Measurements from ENCODE around the gene ANKRD65. TPM values are rescaled to one million over a fixed set of nuclear protein-coding genes. Genes with fewer than 3 reads are reported as not detected.
"Not testable (repeated sequence)": the region's sequence is repeated elsewhere in the genome, so short reads cannot be mapped to it uniquely, and the experiment has no call there.

The ANKRD65 gene
- total and polyA plus RNA-seq, 7 donors: 0.69 to 23.0 (median 10.0) TPM

- Histone ChIP-seq H3K27me3 (no peaks in the 10 kb centered on the region), H3K4me1 (no peaks in the 10 kb centered on the region), H3K9me3 (no peaks in the 10 kb centered on the region), H3K4me3 (no peak overlapping the region), H3K36me3 (no peaks in the 10 kb centered on the region), H3K27ac (no peak overlapping the region)
- intact Hi-C loops (cut with DNase I): no loop called here
- TF ChIP-seq CTCF (IDR thresholded peaks at IDR 0.05) (no peak), EP300 (IDR thresholded peaks at IDR 0.05) (no peak), POLR2AphosphoS5 (IDR thresholded peaks at IDR 0.05) (no peak), POLR2A (IDR thresholded peaks at IDR 0.05) (no peak)
- WGBS, 2 donors: 44 to 64% methylated on average over 18 of the region's 18 CpGs
- no peak for DNase-seq
These were observed 40.7 kb upstream of the ANKRD65 start for GRCh38 chr1:1461721-1462317.

DNA sequence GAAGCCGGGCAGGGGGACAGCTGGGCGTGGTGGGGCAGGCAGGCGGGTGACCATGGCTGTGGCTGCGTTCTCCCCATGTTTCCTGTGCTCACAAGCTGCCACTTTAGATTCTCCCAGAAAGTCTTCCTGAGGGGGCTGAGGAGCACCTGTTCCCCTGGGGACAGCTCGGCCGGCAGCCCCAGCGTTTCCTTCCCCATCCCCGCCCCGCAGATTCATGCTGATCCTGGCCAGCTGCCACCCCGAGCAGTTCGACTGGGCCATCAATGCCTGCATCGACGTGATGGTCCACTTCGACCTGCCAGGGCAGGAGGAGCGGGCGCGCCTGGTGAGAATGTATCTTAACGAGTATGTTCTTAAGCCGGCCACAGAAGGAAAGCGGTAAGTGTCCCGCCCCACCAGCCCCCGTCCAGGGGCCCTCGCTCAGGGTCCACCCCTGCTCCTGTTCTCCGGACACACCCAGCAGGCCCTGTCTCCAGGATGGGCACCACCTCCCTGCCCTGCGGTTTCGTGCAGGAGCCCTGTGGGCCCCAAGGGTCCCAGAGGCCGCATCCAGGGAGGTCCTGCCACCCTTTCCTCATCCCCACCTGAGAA lies 39.6 kb upstream of the ANKRD65 start:
- Histone ChIP-seq H3K36me3 (no peaks in the 10 kb centered on the region), H3K27me3 (no peaks in the 10 kb centered on the region), H3K4me3 (no peak overlapping the region), H3K9me3 (no peaks in the 10 kb centered on the region), H3K27ac (no peak overlapping the region), H3K4me1 (no peaks in the 10 kb centered on the region)
- 57 to 70% methylated on average over 27 of the region's 27 CpGs for WGBS, 2 donors
- intact Hi-C loops (cut with DNase I): no loop called here
- no peak for DNase-seq
- no peak for TF ChIP-seq POLR2AphosphoS5 (IDR thresholded peaks at IDR 0.05)
- no peak for TF ChIP-seq POLR2A (IDR thresholded peaks at IDR 0.05)
- TF ChIP-seq CTCF (IDR thresholded peaks at IDR 0.05): no peak
- no peak for TF ChIP-seq EP300 (IDR thresholded peaks at IDR 0.05)

GRCh38 chr1:1459711-1460110 lies 38.6 kb upstream of the ANKRD65 start:
- H3K27ac ChIP-seq; H3K27me3 ChIP-seq; H3K36me3 ChIP-seq; DNase-seq; H3K4me3 ChIP-seq; H3K9me3 ChIP-seq; intact Hi-C loops (cut with DNase I); H3K4me1 ChIP-seq: not testable (repeated sequence)
- 91 to 93% methylated on average over 14 of the region's 14 CpGs for WGBS, 2 donors

DNA sequence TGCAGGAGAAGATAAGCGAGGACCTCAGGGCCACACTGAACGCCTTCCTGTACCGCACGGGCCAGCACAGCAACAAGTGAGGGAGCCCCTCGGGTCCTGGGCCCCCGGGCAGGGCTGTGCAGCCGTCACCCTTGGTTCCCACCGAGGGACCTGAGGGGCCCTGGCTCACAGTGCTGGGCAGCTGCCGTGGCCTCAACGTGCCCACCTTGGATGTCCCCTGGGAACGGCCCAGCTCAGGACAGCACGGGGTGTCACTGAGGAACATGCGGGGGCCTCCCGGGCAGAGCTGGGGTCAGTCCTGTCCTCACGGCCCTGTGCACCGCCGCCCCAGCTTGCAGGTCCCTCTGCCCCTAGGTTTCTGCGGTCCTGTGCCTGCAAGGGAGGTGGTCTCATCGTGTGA lies 38.1 kb upstream of the ANKRD65 start:
- DNase-seq; H3K36me3 ChIP-seq; H3K27ac ChIP-seq; intact Hi-C loops (cut with DNase I); H3K4me3 ChIP-seq; H3K9me3 ChIP-seq; H3K27me3 ChIP-seq; H3K4me1 ChIP-seq: not testable (repeated sequence)
- WGBS, 2 donors: 93 to 95% methylated on average over 16 to 17 of the region's 19 CpGs

- DNase-seq; H3K4me3 ChIP-seq; H3K27ac ChIP-seq; H3K4me1 ChIP-seq; H3K27me3 ChIP-seq; intact Hi-C loops (cut with DNase I); H3K36me3 ChIP-seq; H3K9me3 ChIP-seq: not testable (repeated sequence)
- 82 to 88% methylated on average over 18 of the region's 22 CpGs for WGBS, 2 donors
These were observed 35.7 kb upstream of the ANKRD65 start for GRCh38 chr1:1456683-1457255.

DNA sequence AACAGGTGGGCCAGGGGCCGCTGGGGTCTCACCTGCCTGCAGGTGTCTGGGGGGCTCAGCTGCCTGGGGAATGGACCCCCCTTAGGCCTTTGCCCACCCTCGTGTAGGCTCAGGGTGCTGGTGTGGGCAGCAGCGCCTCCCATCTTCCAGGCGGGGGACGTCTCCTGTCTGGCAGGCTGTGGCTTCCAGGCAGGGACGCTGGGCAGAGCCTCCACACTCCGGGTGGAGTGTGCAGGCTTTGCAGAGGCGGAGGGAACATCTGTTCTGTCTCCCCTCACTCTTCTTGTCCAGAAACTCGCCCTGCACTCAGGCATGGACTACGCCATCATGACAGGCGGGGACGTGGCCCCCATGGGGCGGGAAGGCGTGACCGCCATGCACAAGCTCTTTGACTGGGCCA lies 34.9 kb upstream of the ANKRD65 start:
- H3K4me3 ChIP-seq; H3K27ac ChIP-seq; intact Hi-C loops (cut with DNase I); DNase-seq; H3K36me3 ChIP-seq; H3K9me3 ChIP-seq; H3K27me3 ChIP-seq; H3K4me1 ChIP-seq: not testable (repeated sequence)
- WGBS, 2 donors: 56 to 63% methylated on average over 3 to 4 of the region's 15 CpGs

- no peak for DNase-seq
- intact Hi-C loops (cut with DNase I): no loop called here
- Histone ChIP-seq H3K27me3 (no peaks in the 10 kb centered on the region), H3K36me3 (no peaks in the 10 kb centered on the region), H3K4me1 (no peaks in the 10 kb centered on the region), H3K27ac (no peak overlapping the region), H3K4me3 (no peak overlapping the region), H3K9me3 (no peaks in the 10 kb centered on the region)
- 83 to 85% methylated on average over 30 of the region's 30 CpGs for WGBS, 2 donors
- TF ChIP-seq POLR2A (IDR thresholded peaks at IDR 0.05) (no peak), CTCF (IDR thresholded peaks at IDR 0.05) (no peak), EP300 (IDR thresholded peaks at IDR 0.05) (no peak), POLR2AphosphoS5 (IDR thresholded peaks at IDR 0.05) (no peak)
These were observed 34.3 kb upstream of the ANKRD65 start for GRCh38 chr1:1455366-1455884.

GRCh38 chr1:1454286-1455056 lies 33.4 kb upstream of the ANKRD65 start:
- H3K4me3 ChIP-seq; H3K27me3 ChIP-seq; DNase-seq; H3K9me3 ChIP-seq; H3K27ac ChIP-seq; H3K4me1 ChIP-seq; intact Hi-C loops (cut with DNase I); H3K36me3 ChIP-seq: not testable (repeated sequence)
- WGBS, 2 donors: 83 to 89% methylated on average over 37 to 38 of the region's 41 CpGs

Data from sigmoid colon (tissue), 7 donors.